GM23338 (cell line): Measurements from ENCODE around the gene TANGO6. TPM values are rescaled to one million over a fixed set of nuclear protein-coding genes. Genes with fewer than 3 reads are reported as not detected.

ENCODE experiments used
- ATAC-seq: fragments of 200-7000 bp; cut with Tn5 transposase; 3 replicates; pipeline ENCODE4 v1.9.1; 2020
- DNase-seq: peaks from one replicate; pipeline ENCODE4 v3.0.0-alpha.2; 2015; ENCODE audit warnings: low spot score
- H2AFZ ChIP-seq: fragments of 200-600 bp; sonication (generic); 2 replicates; pipeline ENCODE4 v1.8.0; 2016; ENCODE audit warnings: antibody characterized with exemption, mild to moderate bottlenecking, moderate library complexity
- H3F3A ChIP-seq: fragments of 200-600 bp; sonication (generic); replicated peaks from 2 replicates; pipeline ENCODE4 v1.8.0; 2017; ENCODE audit warnings: antibody characterized with exemption, mixed run types, low read depth
- H3K27ac ChIP-seq: fragments of 200-600 bp; sonication (generic); 2 replicates; pipeline ENCODE4 v1.6.1; 2016; ENCODE audit warnings: low read depth
- H3K27me3 ChIP-seq: fragments of 200-600 bp; sonication (generic); 2 replicates; pipeline ENCODE4 v1.8.0; 2016; ENCODE audit warnings: mild to moderate bottlenecking, mixed run types, moderate library complexity; ENCODE audit not compliant: insufficient read depth
- H3K36me3 ChIP-seq: fragments of 200-600 bp; sonication (generic); 2 replicates; pipeline ENCODE4 v1.8.0; 2016; ENCODE audit warnings: mild to moderate bottlenecking; ENCODE audit not compliant: insufficient read depth
- H3K4me1 ChIP-seq: fragments of 200-600 bp; sonication (generic); 2 replicates; pipeline ENCODE4 v1.8.0; 2016; ENCODE audit warnings: mild to moderate bottlenecking, moderate library complexity; ENCODE audit not compliant: insufficient read depth
- H3K4me2 ChIP-seq: fragments of 200-600 bp; sonication (generic); 2 replicates; pipeline ENCODE4 v1.7.1; 2017; ENCODE audit warnings: mixed run types
- H3K4me3 ChIP-seq: fragments of 200-600 bp; sonication (generic); 2 replicates; pipeline ENCODE4 v1.6.1; 2016; ENCODE audit warnings: mixed run types
- H3K79me2 ChIP-seq: fragments of 200-600 bp; sonication (generic); replicated peaks from 2 replicates; pipeline ENCODE4 v1.8.0; 2017; ENCODE audit warnings: mild to moderate bottlenecking; ENCODE audit not compliant: insufficient read depth
- H3K9me2 ChIP-seq: fragments of 200-600 bp; sonication (generic); 2 replicates; pipeline ENCODE4 v1.8.0; 2017; ENCODE audit not compliant: insufficient read depth
- H4K20me1 ChIP-seq: fragments of 200-600 bp; sonication (generic); replicated peaks from 2 replicates; pipeline ENCODE4 v1.8.0; 2017; ENCODE audit warnings: mild to moderate bottlenecking; ENCODE audit not compliant: insufficient read depth
- H3K27ac Mint-ChIP-seq: 2 replicates; pipeline ENCODE4 v1.8.0; 2020; ENCODE audit warnings: inconsistent platforms, mild to moderate bottlenecking, moderate library complexity, mixed read lengths
- H3K27me3 Mint-ChIP-seq: 3 replicates; pipeline ENCODE4 v1.8.0; 2022; ENCODE audit warnings: low read depth, mild to moderate bottlenecking, moderate library complexity, mixed read lengths, inconsistent platforms; ENCODE audit not compliant: insufficient read depth, poor library complexity
- H3K36me3 Mint-ChIP-seq: 3 replicates; pipeline ENCODE4 v1.8.0; 2021; ENCODE audit warnings: low read depth, mild to moderate bottlenecking, inconsistent platforms, moderate library complexity, mixed read lengths
- H3K4me1 Mint-ChIP-seq: 3 replicates; pipeline ENCODE4 v1.8.0; 2020; ENCODE audit warnings: mild to moderate bottlenecking, inconsistent platforms, mixed read lengths
- H3K4me3 Mint-ChIP-seq: 3 replicates; pipeline ENCODE4 v1.8.0; 2021; ENCODE audit warnings: moderate library complexity, mild to moderate bottlenecking, inconsistent platforms, mixed read lengths
- H3K9me3 Mint-ChIP-seq: 3 replicates; pipeline ENCODE4 v1.8.0; 2020; ENCODE audit warnings: moderate library complexity, mild to moderate bottlenecking, inconsistent platforms, mixed read lengths
- EZH2phosphoT487 ChIP-seq: fragments of 200-600 bp; sonication (generic); IDR thresholded peaks from one replicate; pipeline ENCODE4 v1.8.1; 2018; ENCODE audit warnings: antibody characterized with exemption; ENCODE audit not compliant: unreplicated experiment
- JUNB ChIP-seq: IDR thresholded peaks from one replicate; pipeline ENCODE4 v1.6.1; 2016; ENCODE audit warnings: antibody characterized with exemption; ENCODE audit not compliant: unreplicated experiment
- POLR2AphosphoS5 ChIP-seq: IDR thresholded peaks from 2 replicates; pipeline ENCODE4 v1.6.1; 2016; ENCODE audit warnings: antibody characterized with exemption, low read depth
- STAT1 ChIP-seq: IDR thresholded peaks from one replicate; pipeline ENCODE4 v1.6.1; 2016; ENCODE audit warnings: antibody characterized with exemption; ENCODE audit not compliant: unreplicated experiment
- ZNF114 ChIP-seq: fragments of 250-450 bp; sonication (Bioruptor Pico); IDR thresholded peaks from 2 replicates; pipeline ENCODE4 v1.5.0; 2020; ENCODE audit warnings: mild to moderate bottlenecking, moderate library complexity
- polyA plus RNA-seq: library from polyadenylated mRNA; unstranded; fragments of >200 nt; fragmentation: Nextera tagmentation; extraction: Ambion mirVana; gene quantifications from 2 replicates; pipeline ENCODE4 v1.2.1, GENCODE V29; 2016
- total RNA-seq: library from RNA; depleted of rRNA; stranded (reverse); fragments of >200 nt; shearing (Covaris generic); gene quantifications from 2 replicates; pipeline ENCODE4 v1.2.3, GENCODE V29; 2014
- TF ChIP-seq, protein P1 (sequence below): IDR thresholded peaks from 2 replicates; pipeline ENCODE4 v1.6.1; 2016; ENCODE audit warnings: antibody characterized with exemption
- TF ChIP-seq, protein P2 (sequence below): IDR thresholded peaks from one replicate; pipeline ENCODE4 v1.6.1; 2018; ENCODE audit warnings: antibody characterized with exemption; ENCODE audit not compliant: unreplicated experiment
- TF ChIP-seq, protein P3 (sequence below), 2 experiments: fragments of 200-600 bp in 1 of 2; sonication (generic) in 1 of 2; conservative IDR thresholded peaks; 2 replicates each; pipeline versions ENCODE4 v1.5.1 to v1.6.1; 2016 to 2017; ENCODE audit warnings: antibody characterized with exemption in 2 of 2, low read depth in 2 of 2, mild to moderate bottlenecking in 2 of 2, moderate library complexity in 1 of 2

TANGO6 gene
- total and polyA plus RNA-seq, 2 experiments from 2014 or later: 7.2 to 23.2 TPM

DNA sequence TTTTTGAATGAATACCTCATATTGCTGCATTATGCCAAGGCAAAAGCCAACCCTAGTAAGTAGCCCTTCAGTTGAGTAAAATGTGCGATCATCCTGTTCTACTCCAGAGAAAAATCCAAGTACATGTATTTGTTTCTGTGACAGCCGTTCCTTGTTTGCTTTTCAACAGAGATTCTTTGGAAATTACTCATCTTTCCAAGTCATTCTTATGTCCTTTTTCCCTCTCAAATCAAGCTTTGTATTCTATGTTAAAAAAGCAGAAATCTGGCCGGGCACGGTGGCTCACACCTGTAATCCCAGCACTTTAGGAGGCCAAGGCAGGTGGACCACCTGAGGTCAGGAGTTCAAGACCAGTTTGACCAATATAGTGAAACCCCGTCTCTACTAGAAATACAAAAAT lies 149.2 kb downstream of the TANGO6 start:
- no peak overlapping the region for H3K4me2 ChIP-seq
- ATAC-seq (no peak), DNase-seq (no peak)
- peaks cover 5% of the 10 kb centered on the region for H3K27me3 Mint-ChIP-seq
- H3K9me3 Mint-ChIP-seq: no peaks in the 10 kb centered on the region
- H3K27ac Mint-ChIP-seq: no peak overlapping the region
- peaks cover 58% of the 10 kb centered on the region for H3K4me1 Mint-ChIP-seq
- 0 out of 2 replicates have a peak, but pooled peaks cover 3% of the 10 kb centered on the region for H3F3A ChIP-seq
- H4K20me1 ChIP-seq: no peaks in the 10 kb centered on the region
- H3K4me1 ChIP-seq: peaks cover 58% of the 10 kb centered on the region
- no peak overlapping the region for H3K27ac ChIP-seq
- H3K4me3 ChIP-seq: no peak overlapping the region
- H3K9me2 ChIP-seq: no peaks in the 10 kb centered on the region
- H3K27me3 ChIP-seq: no peaks in the 10 kb centered on the region
- H3K36me3 Mint-ChIP-seq: 0 out of 3 replicates have a peak, but pooled peaks cover under 1% of the 10 kb centered on the region
- no peak for TF ChIP-seq STAT1
- TF ChIP-seq, protein P1, sequence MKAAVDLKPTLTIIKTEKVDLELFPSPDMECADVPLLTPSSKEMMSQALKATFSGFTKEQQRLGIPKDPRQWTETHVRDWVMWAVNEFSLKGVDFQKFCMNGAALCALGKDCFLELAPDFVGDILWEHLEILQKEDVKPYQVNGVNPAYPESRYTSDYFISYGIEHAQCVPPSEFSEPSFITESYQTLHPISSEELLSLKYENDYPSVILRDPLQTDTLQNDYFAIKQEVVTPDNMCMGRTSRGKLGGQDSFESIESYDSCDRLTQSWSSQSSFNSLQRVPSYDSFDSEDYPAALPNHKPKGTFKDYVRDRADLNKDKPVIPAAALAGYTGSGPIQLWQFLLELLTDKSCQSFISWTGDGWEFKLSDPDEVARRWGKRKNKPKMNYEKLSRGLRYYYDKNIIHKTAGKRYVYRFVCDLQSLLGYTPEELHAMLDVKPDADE: no peak
- TF ChIP-seq, protein P2, sequence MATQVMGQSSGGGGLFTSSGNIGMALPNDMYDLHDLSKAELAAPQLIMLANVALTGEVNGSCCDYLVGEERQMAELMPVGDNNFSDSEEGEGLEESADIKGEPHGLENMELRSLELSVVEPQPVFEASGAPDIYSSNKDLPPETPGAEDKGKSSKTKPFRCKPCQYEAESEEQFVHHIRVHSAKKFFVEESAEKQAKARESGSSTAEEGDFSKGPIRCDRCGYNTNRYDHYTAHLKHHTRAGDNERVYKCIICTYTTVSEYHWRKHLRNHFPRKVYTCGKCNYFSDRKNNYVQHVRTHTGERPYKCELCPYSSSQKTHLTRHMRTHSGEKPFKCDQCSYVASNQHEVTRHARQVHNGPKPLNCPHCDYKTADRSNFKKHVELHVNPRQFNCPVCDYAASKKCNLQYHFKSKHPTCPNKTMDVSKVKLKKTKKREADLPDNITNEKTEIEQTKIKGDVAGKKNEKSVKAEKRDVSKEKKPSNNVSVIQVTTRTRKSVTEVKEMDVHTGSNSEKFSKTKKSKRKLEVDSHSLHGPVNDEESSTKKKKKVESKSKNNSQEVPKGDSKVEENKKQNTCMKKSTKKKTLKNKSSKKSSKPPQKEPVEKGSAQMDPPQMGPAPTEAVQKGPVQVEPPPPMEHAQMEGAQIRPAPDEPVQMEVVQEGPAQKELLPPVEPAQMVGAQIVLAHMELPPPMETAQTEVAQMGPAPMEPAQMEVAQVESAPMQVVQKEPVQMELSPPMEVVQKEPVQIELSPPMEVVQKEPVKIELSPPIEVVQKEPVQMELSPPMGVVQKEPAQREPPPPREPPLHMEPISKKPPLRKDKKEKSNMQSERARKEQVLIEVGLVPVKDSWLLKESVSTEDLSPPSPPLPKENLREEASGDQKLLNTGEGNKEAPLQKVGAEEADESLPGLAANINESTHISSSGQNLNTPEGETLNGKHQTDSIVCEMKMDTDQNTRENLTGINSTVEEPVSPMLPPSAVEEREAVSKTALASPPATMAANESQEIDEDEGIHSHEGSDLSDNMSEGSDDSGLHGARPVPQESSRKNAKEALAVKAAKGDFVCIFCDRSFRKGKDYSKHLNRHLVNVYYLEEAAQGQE: no peak
- no peak for TF ChIP-seq ZNF114 (CRISPR knock-in tag)
- TF ChIP-seq, protein P3, sequence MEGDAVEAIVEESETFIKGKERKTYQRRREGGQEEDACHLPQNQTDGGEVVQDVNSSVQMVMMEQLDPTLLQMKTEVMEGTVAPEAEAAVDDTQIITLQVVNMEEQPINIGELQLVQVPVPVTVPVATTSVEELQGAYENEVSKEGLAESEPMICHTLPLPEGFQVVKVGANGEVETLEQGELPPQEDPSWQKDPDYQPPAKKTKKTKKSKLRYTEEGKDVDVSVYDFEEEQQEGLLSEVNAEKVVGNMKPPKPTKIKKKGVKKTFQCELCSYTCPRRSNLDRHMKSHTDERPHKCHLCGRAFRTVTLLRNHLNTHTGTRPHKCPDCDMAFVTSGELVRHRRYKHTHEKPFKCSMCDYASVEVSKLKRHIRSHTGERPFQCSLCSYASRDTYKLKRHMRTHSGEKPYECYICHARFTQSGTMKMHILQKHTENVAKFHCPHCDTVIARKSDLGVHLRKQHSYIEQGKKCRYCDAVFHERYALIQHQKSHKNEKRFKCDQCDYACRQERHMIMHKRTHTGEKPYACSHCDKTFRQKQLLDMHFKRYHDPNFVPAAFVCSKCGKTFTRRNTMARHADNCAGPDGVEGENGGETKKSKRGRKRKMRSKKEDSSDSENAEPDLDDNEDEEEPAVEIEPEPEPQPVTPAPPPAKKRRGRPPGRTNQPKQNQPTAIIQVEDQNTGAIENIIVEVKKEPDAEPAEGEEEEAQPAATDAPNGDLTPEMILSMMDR (conservative IDR thresholded peaks at IDR 0.05; ENCODE audit: low read depth in 2 of 2): no peak
- H3K4me3 Mint-ChIP-seq: no peak overlapping the region
- H3K36me3 ChIP-seq: no peaks in the 10 kb centered on the region
- no peaks in the 10 kb centered on the region for H3K79me2 ChIP-seq
- no peak overlapping the region for H2AFZ ChIP-seq

DNA sequence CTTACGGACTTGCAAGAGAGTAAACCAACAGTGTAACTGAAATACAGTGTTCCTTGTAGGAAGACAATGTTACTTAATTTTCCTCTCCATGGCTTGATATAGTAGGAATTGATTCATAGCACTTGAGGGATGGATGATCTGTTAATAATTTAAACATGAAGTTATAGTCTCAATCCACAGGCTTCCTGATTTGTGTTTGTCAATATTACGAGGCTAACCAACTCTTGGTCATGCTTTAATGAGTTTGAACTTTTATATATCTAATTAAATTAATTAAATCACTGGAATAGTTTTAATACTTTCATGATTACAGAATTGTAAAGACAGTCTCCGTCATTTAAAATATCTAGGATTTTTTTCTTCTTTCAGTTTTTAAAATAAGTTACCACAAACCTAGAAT lies 150.1 kb downstream of the TANGO6 start:
- no peak for TF ChIP-seq JUNB
- TF ChIP-seq POLR2AphosphoS5: no peak
- TF ChIP-seq, protein P3 (conservative IDR thresholded peaks at IDR 0.05; ENCODE audit: low read depth in 2 of 2): no peak
- TF ChIP-seq EZH2phosphoT487: no peak
- Histone ChIP-seq H3F3A (no peaks in the 10 kb centered on the region), H3K27ac (peak overlapping the region; percentile 46; the same call in 1 of the 2 replicates), H3K27me3 (no peaks in the 10 kb centered on the region), H3K4me2 (no peak overlapping the region), H2AFZ (no peak overlapping the region), H3K9me2 (no peaks in the 10 kb centered on the region), H3K79me2 (no peaks in the 10 kb centered on the region), H3K36me3 (no peaks in the 10 kb centered on the region), H4K20me1 (no peaks in the 10 kb centered on the region), H3K4me1 (peaks cover 49% of the 10 kb centered on the region), H3K4me3 (no peak overlapping the region)
- ATAC-seq (no peak), DNase-seq (no peak)
- no peak overlapping the region for H3K4me3 Mint-ChIP-seq
- H3K27ac Mint-ChIP-seq: no peak overlapping the region
- peaks cover 50% of the 10 kb centered on the region for H3K4me1 Mint-ChIP-seq
- peaks cover 4% of the 10 kb centered on the region; the same call in 1 of the 3 replicates for H3K36me3 Mint-ChIP-seq
- H3K27me3 Mint-ChIP-seq: peaks cover under 1% of the 10 kb centered on the region
- H3K9me3 Mint-ChIP-seq: 0 out of 3 replicates have a peak, but pooled peaks cover 3% of the 10 kb centered on the region
